Fibroblast of villous mesenchyme (primary cell): ENCODE results near the gene ADIRF. TPM values are rescaled to one million over a fixed set of nuclear protein-coding genes. Genes with fewer than 3 reads are reported as not detected.

ENCODE experiments used
- DNase-seq: peaks from one replicate; pipeline ENCODE4 v3.0.0-alpha.2; 2010; ENCODE audit warnings: low read depth
- H3K4me3 ChIP-seq: 2 replicates; pipeline ENCODE4 v1.5.1; 2011; ENCODE audit warnings: low read depth, mild to moderate bottlenecking, low read length
- total RNA-seq: library from RNA; depleted of rRNA; stranded (reverse); fragments of >200 nt; gene quantifications from 2 replicates; pipeline ENCODE4 v1.2.3, GENCODE V29; 2012
- TF ChIP-seq, protein P1 (sequence below): IDR thresholded peaks from 2 replicates; pipeline ENCODE4 v1.5.1; 2012; ENCODE audit warnings: low read depth, mild to moderate bottlenecking, low read length; ENCODE audit not compliant: insufficient read depth

Gene ADIRF
- total RNA-seq, 1 donor = 5.2 TPM

DNA sequence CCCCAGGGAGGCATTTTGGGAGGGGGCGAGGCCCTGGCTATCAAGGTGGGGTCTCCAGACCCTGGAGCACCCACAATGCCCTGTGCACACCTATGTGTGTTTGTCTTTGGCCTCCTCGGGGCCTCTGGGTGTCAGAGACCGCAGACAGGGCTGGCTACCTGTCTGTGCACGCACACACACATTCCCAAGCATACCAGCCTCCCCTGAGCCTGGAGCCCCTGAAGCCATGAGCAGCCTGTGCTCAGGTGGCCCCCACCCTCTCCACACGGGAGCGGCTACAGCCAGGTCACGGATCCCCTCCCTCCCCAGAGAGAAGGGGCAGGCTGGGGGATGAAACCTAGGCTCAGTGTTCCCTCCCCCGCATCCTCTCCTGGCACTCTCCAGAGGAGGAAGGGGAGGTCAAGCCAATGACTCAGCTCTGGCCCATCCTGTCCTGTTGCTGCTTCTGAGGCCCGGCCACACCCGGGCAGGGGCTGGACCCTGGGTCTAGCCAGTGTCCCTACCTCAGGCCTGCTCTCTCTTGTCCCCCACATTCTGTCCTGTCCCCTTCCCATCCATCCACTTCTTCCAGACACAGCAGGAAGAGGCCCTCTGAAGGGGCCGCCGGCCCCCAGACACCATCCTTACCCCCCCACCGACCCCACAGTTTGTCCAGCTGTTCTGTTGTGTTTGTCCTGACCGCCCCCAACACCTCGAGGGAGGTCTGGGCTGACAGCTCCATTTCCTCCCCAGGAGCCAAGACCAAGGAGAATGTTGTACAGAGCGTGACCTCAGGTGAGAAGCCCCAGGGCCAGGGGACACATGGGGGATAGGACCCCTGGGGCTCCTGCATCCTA, 9.2 kb upstream of the ADIRF start:
- H3K4me3 ChIP-seq = no peak overlapping the region
- TF ChIP-seq, protein P1, sequence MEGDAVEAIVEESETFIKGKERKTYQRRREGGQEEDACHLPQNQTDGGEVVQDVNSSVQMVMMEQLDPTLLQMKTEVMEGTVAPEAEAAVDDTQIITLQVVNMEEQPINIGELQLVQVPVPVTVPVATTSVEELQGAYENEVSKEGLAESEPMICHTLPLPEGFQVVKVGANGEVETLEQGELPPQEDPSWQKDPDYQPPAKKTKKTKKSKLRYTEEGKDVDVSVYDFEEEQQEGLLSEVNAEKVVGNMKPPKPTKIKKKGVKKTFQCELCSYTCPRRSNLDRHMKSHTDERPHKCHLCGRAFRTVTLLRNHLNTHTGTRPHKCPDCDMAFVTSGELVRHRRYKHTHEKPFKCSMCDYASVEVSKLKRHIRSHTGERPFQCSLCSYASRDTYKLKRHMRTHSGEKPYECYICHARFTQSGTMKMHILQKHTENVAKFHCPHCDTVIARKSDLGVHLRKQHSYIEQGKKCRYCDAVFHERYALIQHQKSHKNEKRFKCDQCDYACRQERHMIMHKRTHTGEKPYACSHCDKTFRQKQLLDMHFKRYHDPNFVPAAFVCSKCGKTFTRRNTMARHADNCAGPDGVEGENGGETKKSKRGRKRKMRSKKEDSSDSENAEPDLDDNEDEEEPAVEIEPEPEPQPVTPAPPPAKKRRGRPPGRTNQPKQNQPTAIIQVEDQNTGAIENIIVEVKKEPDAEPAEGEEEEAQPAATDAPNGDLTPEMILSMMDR = no peak
- peak; percentile 74 for DNase-seq

DNA sequence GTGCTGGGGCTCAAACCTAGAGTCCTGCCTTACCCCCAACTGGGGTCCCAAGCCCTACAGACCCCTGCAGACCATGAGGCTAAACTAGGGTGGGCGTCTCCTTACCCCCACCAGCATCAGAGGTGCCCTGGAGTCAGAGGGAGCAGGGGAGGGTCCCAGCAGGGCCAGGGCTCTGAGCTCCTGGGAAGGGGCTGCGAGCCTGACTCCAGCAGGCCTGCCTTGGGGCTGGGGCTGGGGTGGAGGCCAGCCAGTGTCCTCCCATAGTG, 8.6 kb upstream of the ADIRF start:
- no peak overlapping the region for H3K4me3 ChIP-seq
- TF ChIP-seq, protein P1 = no peak
- DNase-seq = no peak

DNA sequence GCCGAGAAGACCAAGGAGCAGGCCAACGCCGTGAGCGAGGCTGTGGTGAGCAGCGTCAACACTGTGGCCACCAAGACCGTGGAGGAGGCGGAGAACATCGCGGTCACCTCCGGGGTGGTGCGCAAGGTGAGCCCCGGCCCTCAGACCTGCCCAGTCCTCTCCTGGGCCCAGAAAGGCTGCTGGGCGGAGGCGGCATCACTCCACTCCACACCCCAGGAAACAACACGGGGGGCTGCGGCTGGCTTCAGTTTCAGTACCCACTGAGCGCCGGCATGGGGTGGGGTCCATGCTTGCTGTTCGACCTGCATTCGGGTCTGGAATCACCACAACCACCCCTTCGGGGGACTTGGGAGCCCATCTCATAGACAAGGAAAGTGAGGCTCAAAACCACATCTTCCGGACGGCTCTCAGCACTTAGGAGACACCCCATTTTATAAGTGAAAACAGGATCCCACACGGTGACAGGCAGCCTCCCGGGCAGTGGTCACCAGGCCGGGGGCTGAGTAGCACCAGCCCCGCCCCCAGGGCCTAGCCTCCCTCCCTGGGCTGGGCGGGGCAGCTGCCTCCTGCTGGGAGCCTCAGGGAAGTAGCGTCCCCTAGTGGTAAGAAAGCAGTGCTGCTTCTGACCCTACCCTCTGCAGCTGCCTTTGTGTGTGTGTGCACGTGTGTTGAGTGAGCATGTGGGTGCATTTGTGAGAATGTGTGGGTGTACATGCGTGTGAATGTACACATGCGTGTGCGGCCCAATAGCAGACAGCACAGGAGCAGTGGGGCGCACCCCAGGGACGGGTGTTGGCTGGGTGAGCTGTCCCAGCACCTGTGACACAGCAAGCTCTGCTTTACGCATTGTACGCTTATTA, 8.0 kb upstream of the ADIRF start:
- TF ChIP-seq, protein P1 = peak; percentile 99

DNA sequence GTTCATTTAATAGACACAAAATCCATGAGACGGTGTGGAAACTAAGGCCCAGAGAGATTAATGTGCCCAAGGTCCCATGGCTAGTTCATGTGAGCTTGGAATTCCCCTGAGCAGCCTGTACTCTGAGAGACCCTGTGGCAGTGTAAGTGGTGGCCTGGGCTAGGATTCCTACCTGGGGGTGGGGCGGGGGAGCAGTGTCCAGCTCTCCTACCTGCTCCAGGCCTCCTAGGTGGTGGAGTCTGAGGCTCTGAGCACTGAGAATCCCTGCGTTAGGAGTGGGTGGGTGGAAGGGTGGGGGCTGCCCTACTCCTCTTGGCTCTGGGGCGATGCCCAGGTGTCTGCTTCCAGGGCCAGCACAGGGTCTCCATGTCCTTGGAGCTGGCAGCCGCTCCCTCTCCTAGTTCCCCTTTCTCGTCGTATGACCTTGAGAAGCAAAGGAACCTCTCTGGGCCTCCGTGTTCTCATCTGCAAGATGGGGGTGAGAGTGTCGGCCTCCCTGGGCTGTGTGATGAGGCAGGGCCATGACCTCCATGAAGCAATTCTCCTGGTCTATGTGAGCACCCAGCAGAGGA, 7.3 kb upstream of the ADIRF start:
- no peak for DNase-seq
- H3K4me3 ChIP-seq = no peak overlapping the region
- TF ChIP-seq, protein P1 = no peak

More for the DNA sequence above, 8.0 kb upstream of the ADIRF start:
- H3K4me3 ChIP-seq = no peak overlapping the region
- DNase-seq = peak; percentile 81

DNA sequence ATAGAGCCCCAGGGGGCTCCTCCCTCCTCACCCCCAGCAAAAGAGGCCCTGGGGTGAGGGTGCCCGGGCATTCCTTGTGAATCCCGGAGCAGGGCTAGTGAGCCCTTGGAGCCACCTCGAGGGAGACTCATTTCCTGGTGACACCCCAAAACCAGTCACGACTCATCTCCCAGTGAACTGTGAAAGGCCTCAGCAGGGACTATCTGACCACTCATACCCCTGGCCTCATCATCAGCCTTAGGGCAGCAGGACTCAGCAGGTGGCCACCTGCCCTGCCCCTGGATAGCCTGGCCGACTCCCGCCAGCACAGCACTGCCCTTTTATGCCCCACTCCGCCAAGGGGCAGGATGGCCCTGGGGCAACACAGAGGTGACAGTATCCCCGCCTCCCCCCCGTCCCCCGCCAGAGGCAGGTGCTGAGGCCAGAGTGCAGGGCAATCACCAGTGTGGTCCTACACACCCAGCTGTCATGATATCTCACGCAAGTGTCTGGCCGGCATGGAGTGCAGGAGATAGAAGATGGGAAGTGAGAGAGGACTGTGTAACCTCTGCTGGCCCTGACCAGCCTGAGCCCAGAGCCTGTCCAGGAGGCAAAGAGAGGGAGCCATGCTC, 6.7 kb upstream of the ADIRF start:
- no peak overlapping the region for H3K4me3 ChIP-seq
- no peak for DNase-seq
- TF ChIP-seq, protein P1 = no peak

DNA sequence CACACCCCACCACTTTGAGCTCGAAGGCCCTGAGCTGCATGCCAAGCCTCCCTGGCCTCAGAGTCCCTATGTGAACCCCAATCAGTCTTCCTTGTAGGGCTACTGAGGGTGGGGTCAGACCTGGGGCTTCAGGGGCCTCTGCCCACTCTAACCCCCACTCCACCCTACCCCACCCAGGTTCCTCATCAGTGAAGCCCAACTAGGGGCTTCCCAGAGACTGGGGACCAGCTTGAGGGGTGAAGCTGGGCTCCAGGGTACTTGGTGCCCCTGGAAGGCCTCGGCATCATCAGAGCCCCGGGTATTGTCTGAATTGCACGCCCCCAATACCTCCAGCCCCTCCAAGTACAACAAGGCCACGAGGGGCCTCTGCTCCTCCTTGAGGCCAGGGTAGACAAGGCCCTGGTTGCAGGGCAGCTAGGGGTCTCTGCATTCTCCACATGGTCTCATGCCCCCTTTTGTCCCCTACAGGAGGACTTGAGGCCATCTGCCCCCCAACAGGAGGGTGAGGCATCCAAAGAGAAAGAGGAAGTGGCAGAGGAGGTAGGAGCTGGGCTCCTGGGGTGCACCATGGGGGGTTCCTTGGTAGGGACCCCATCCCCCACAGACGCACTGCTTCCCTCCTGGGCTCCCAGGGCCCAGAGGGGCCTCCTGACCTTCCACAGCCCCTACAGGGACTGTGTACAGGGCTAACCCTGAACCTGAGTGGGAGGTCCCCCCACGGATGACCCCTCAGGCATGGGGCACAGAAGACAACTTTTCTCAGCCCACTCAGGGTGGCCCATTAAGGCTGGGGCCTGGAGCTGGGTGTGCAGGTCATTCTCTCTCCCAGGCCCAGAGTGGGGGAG, 5.9 kb upstream of the ADIRF start:
- H3K4me3 ChIP-seq = no peak overlapping the region
- DNase-seq = no peak
- TF ChIP-seq, protein P1 = no peak
